Stimulated activated CD4-positive, alpha-beta T cell treated with anti-CD3 and anti-CD28 coated beads, TNF-alpha, amount 100 ng/mL, for 24 hours (primary cell): ENCODE measurements around the gene PSME2.

Experiments
- DNase-seq, 3 experiments: peaks; one replicate each; pipeline ENCODE4 v3.0.0-alpha.2; 2020; ENCODE audit warnings: low read depth in 3 of 3

The PSME2 gene

DNA sequence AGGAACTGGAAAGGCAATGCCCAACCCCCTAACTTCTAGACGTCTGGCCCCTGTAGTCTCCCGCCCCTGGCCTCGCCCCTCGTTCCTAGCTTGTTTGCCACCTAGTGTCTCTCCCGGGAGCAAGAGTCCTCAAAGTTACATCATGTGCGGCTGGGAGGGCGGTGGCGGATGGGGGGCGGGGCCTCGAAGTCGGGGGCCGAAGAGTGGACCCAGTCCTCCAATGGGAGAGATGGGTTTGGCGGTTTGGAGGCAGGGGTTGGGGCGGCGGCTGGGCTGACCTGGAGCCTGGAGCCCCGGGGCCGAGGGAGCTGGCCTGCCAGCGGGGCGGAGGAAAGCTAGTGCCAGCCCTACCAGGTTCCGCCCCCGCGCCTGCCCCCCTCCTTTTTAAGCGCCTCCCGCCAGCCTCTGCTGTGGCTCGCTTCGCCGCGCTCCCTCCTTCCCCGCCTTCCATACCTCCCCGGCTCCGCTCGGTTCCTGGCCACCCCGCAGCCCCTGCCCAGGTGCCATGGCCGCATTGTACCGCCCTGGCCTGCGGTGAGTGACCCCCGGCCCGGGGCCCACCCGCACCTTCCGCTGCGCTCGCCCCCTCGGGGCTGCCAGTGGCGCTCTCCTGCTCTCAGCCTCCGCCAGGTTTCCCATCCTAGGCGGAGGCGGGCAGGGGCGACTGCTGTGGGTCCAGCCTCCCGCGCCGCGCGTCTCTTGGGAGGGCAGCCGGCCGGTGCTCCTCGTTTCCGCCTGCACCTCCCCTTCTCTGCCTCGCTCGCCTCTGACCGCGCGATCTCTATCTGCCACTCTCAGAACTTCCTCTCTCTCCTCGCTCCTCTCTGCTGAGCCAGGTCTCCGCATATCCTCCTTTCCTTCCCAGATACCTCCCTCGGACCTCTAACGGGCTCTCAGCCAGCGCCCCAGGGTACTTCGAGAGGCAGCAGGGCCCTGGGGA lies 52.2 kb downstream of the PSME2 start, which contains the start of gene PCK2:
Gene PCK2 (plus strand): TSS at position 411 of the 940 bp plus-strand sequence. CDS start 95 bp downstream, at position 506.
- DNase-seq: peak; percentile 68 to 94 (median 75)
